ENCODE measurements around the gene TTF1. TPM values are rescaled to one million over a fixed set of nuclear protein-coding genes. Genes with fewer than 3 reads are reported as not detected.

The TTF1 gene
- total RNA-seq, 2 experiments from 2014 or later: 29.7 to 30.5 TPM

- peak; percentile 48 for DNase-seq
- ChIA-PET CTCF (interaction anchor here (0.8 kb wide), 1 partner anchor 264 kb away, joined by 3 read pairs; no protein-coding TSS in a partner anchor), POLR2A (no interaction called here)
- peaks cover 51% of the 10 kb centered on the region for H3K27me3 Mint-ChIP-seq
- H3K4me3 Mint-ChIP-seq: peak within 1 kb of the TSS; percentile 58
- peaks cover 4% of the 10 kb centered on the region for H3K36me3 Mint-ChIP-seq (ENCODE audit: low read depth)
- peaks cover 40% of the 10 kb centered on the region for H3K4me1 Mint-ChIP-seq
- H3K27ac Mint-ChIP-seq: no peak within 1 kb of the TSS
- no peaks in the 10 kb centered on the region for H3K9me3 Mint-ChIP-seq
Measured at GRCh38 chr9:132409828-132410528, 3.3 kb upstream of the TTF1 start, which contains the start of gene CFAP77. Gene CFAP77, plus strand, starts transcription at chr9:132410211. Its CDS starts 61 bp downstream, at chr9:132410272.

- Mint-ChIP-seq H3K4me1 (peaks cover 52% of the 10 kb centered on the region), H3K9me3 (no peaks in the 10 kb centered on the region), H3K36me3 (ENCODE audit: low read depth) (peaks cover 13% of the 10 kb centered on the region), H3K27ac (no peak overlapping the region), H3K27me3 (peaks cover 36% of the 10 kb centered on the region), H3K4me3 (no peak overlapping the region)
- ChIA-PET POLR2A (no interaction called here), CTCF (no interaction called here)
- no peak for DNase-seq
Measured at GRCh38 chr9:132408521-132408920, 1.9 kb upstream of the TTF1 start.

GRCh38 chr9:132407196-132407595 lies 556 bp upstream of the TTF1 start:
- no peak for DNase-seq
- H3K27ac Mint-ChIP-seq: peak overlapping the region; percentile 80
- H3K36me3 Mint-ChIP-seq (ENCODE audit: low read depth): peaks cover 22% of the 10 kb centered on the region
- peak overlapping the region; percentile 92 for H3K4me3 Mint-ChIP-seq
- CTCF ChIA-PET: interaction anchor here (0.6 kb wide), 1 partner anchor 489 kb away, joined by 3 read pairs; no protein-coding TSS in a partner anchor
- H3K9me3 Mint-ChIP-seq: no peaks in the 10 kb centered on the region
- H3K27me3 Mint-ChIP-seq: peaks cover 25% of the 10 kb centered on the region
- H3K4me1 Mint-ChIP-seq: peaks cover 58% of the 10 kb centered on the region
- POLR2A ChIA-PET: no interaction called here

- CTCF ChIA-PET: interaction anchor here (0.6 to 1.3 kb wide), 5 partner anchors 11 to 145 kb away, joined by 3 to 6 read pairs (median 3); no protein-coding TSS in a partner anchor
- peaks cover 47% of the 10 kb centered on the region for H3K4me1 Mint-ChIP-seq
- POLR2A ChIA-PET: interaction anchor here (0.6 to 0.7 kb wide), 3 partner anchors 49 to 747 kb away, joined by 3 to 6 read pairs (median 4); no protein-coding TSS in a partner anchor
- DNase-seq: peak; percentile 42
- no peaks in the 10 kb centered on the region for H3K9me3 Mint-ChIP-seq
- H3K4me3 Mint-ChIP-seq: peak overlapping the region; percentile 92
- H3K27ac Mint-ChIP-seq: peak overlapping the region; percentile 80
- peaks cover 5% of the 10 kb centered on the region for H3K27me3 Mint-ChIP-seq
- H3K36me3 Mint-ChIP-seq (ENCODE audit: low read depth): peaks cover 46% of the 10 kb centered on the region
Measured at GRCh38 chr9:132404228-132404881, 2.3 kb downstream of the TTF1 start.

GRCh38 chr9:132401824-132402223 lies 4.8 kb downstream of the TTF1 start:
- no peak overlapping the region for H3K4me3 Mint-ChIP-seq
- H3K9me3 Mint-ChIP-seq: no peaks in the 10 kb centered on the region
- POLR2A ChIA-PET: no interaction called here
- CTCF ChIA-PET: interaction anchor here (0.6 kb wide), 1 partner anchor 1590 kb away, joined by 3 read pairs; no protein-coding TSS in a partner anchor
- H3K27me3 Mint-ChIP-seq: no peaks in the 10 kb centered on the region
- DNase-seq: no peak
- H3K4me1 Mint-ChIP-seq: peaks cover 41% of the 10 kb centered on the region
- peak overlapping the region; percentile 7 for H3K27ac Mint-ChIP-seq
- peaks cover 60% of the 10 kb centered on the region for H3K36me3 Mint-ChIP-seq (ENCODE audit: low read depth)

- DNase-seq: no peak
- H3K27me3 Mint-ChIP-seq: no peaks in the 10 kb centered on the region
- peaks cover 59% of the 10 kb centered on the region for H3K36me3 Mint-ChIP-seq (ENCODE audit: low read depth)
- POLR2A ChIA-PET: no interaction called here
- CTCF ChIA-PET: interaction anchor here (0.6 kb wide), 1 partner anchor 35 kb away, joined by 4 read pairs; no protein-coding TSS in a partner anchor
- H3K4me1 Mint-ChIP-seq: no peaks in the 10 kb centered on the region
- no peaks in the 10 kb centered on the region for H3K9me3 Mint-ChIP-seq
- H3K4me3 Mint-ChIP-seq: no peak overlapping the region
- H3K27ac Mint-ChIP-seq: no peak overlapping the region
Measured at GRCh38 chr9:132395560-132395959, 11.1 kb downstream of the TTF1 start.

- CTCF ChIA-PET: interaction anchor here (1.1 kb wide), 1 partner anchor 23 kb away, joined by 3 read pairs; no protein-coding TSS in a partner anchor
- no peaks in the 10 kb centered on the region for H3K4me1 Mint-ChIP-seq
- no peak overlapping the region for H3K27ac Mint-ChIP-seq
- no peaks in the 10 kb centered on the region for H3K9me3 Mint-ChIP-seq
- POLR2A ChIA-PET: no interaction called here
- DNase-seq: no peak
- no peaks in the 10 kb centered on the region for H3K27me3 Mint-ChIP-seq
- H3K4me3 Mint-ChIP-seq: no peak overlapping the region
- peaks cover 58% of the 10 kb centered on the region for H3K36me3 Mint-ChIP-seq (ENCODE audit: low read depth)
Measured at GRCh38 chr9:132391449-132391848, 15.2 kb downstream of the TTF1 start.

- Mint-ChIP-seq H3K4me1 (no peaks in the 10 kb centered on the region), H3K9me3 (no peaks in the 10 kb centered on the region), H3K36me3 (ENCODE audit: low read depth) (peaks cover 58% of the 10 kb centered on the region), H3K4me3 (no peak overlapping the region), H3K27ac (no peak overlapping the region), H3K27me3 (no peaks in the 10 kb centered on the region)
- DNase-seq: no peak
- CTCF ChIA-PET: interaction anchor here (0.8 to 1.1 kb wide), 2 partner anchors 14 to 23 kb away, joined by 3 to 4 read pairs; no protein-coding TSS in a partner anchor
- POLR2A ChIA-PET: no interaction called here
Measured at GRCh38 chr9:132390966-132391365, 15.7 kb downstream of the TTF1 start.

GRCh38 chr9:132387133-132387532 lies 19.5 kb downstream of the TTF1 start:
- Mint-ChIP-seq H3K27ac (no peak overlapping the region), H3K9me3 (no peaks in the 10 kb centered on the region), H3K4me3 (no peak overlapping the region), H3K4me1 (peaks cover 27% of the 10 kb centered on the region), H3K27me3 (no peaks in the 10 kb centered on the region), H3K36me3 (ENCODE audit: low read depth) (peaks cover 69% of the 10 kb centered on the region)
- POLR2A ChIA-PET: no interaction called here
- DNase-seq: no peak
- CTCF ChIA-PET: no interaction called here

- H3K4me3 Mint-ChIP-seq: no peak overlapping the region
- DNase-seq: no peak
- no peaks in the 10 kb centered on the region for H3K9me3 Mint-ChIP-seq
- CTCF ChIA-PET: interaction anchor here (0.9 to 1.0 kb wide), 2 partner anchors 12 to 13 kb away, joined by 3 read pairs; no protein-coding TSS in a partner anchor
- no peaks in the 10 kb centered on the region for H3K27me3 Mint-ChIP-seq
- peaks cover 35% of the 10 kb centered on the region for H3K4me1 Mint-ChIP-seq
- H3K27ac Mint-ChIP-seq: no peak overlapping the region
- POLR2A ChIA-PET: interaction anchor here (0.7 kb wide), 1 partner anchor 992 kb away, joined by 3 read pairs; the partner anchor contains the start of gene STKLD1
- peaks cover 64% of the 10 kb centered on the region for H3K36me3 Mint-ChIP-seq (ENCODE audit: low read depth)
Measured at GRCh38 chr9:132384376-132384775, 22.3 kb downstream of the TTF1 start.

- no peaks in the 10 kb centered on the region for H3K9me3 Mint-ChIP-seq
- H3K36me3 Mint-ChIP-seq (ENCODE audit: low read depth): peaks cover 62% of the 10 kb centered on the region
- peaks cover 35% of the 10 kb centered on the region for H3K4me1 Mint-ChIP-seq
- CTCF ChIA-PET: interaction anchor here (0.9 kb wide), 1 partner anchor 13 kb away, joined by 3 read pairs; no protein-coding TSS in a partner anchor
- no peak for DNase-seq
- POLR2A ChIA-PET: no interaction called here
- H3K27me3 Mint-ChIP-seq: no peaks in the 10 kb centered on the region
- H3K27ac Mint-ChIP-seq: no peak overlapping the region
- no peak overlapping the region for H3K4me3 Mint-ChIP-seq
Measured at GRCh38 chr9:132383462-132383883, 23.2 kb downstream of the TTF1 start.

GRCh38 chr9:132381966-132382541 lies 24.6 kb downstream of the TTF1 start:
- DNase-seq: no peak
- Mint-ChIP-seq H3K27ac (peak overlapping the region; percentile 69), H3K9me3 (no peaks in the 10 kb centered on the region), H3K4me3 (no peak overlapping the region), H3K4me1 (peaks cover 35% of the 10 kb centered on the region), H3K36me3 (ENCODE audit: low read depth) (peaks cover 52% of the 10 kb centered on the region), H3K27me3 (no peaks in the 10 kb centered on the region)
- ChIA-PET CTCF (interaction anchor here (0.6 to 0.7 kb wide), 2 partner anchors 27 to 583 kb away, joined by 3 to 5 read pairs; partner anchors contain the start of gene SETX), POLR2A (no interaction called here)

Measured in activated CD4-positive, alpha-beta T cell treated with anti-CD3 and anti-CD28 coated beads, Interleukin-2, amount 10 ng/mL, durations not matched to agents 7 days and 5 days (primary cell).